AG09319 (cell line): Measurements from ENCODE around the gene GRIK1.

ENCODE experiments used
- DNase-seq: peaks from one replicate; pipeline ENCODE4 v3.0.0-alpha.2; 2010; ENCODE audit warnings: low read depth; ENCODE audit errors: extremely low read depth
- TF ChIP-seq, protein P1 (sequence below): IDR thresholded peaks from 2 replicates; pipeline ENCODE4 v1.5.1; 2011; ENCODE audit warnings: low read depth, mild to moderate bottlenecking, inconsistent platforms, low read length, moderate library complexity

Gene GRIK1

GRCh38 chr21:29870814-29871213 is 69.0 kb downstream of the GRIK1 start:
- TF ChIP-seq, protein P1, sequence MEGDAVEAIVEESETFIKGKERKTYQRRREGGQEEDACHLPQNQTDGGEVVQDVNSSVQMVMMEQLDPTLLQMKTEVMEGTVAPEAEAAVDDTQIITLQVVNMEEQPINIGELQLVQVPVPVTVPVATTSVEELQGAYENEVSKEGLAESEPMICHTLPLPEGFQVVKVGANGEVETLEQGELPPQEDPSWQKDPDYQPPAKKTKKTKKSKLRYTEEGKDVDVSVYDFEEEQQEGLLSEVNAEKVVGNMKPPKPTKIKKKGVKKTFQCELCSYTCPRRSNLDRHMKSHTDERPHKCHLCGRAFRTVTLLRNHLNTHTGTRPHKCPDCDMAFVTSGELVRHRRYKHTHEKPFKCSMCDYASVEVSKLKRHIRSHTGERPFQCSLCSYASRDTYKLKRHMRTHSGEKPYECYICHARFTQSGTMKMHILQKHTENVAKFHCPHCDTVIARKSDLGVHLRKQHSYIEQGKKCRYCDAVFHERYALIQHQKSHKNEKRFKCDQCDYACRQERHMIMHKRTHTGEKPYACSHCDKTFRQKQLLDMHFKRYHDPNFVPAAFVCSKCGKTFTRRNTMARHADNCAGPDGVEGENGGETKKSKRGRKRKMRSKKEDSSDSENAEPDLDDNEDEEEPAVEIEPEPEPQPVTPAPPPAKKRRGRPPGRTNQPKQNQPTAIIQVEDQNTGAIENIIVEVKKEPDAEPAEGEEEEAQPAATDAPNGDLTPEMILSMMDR: no peak
- DNase-seq: no peak

DNA sequence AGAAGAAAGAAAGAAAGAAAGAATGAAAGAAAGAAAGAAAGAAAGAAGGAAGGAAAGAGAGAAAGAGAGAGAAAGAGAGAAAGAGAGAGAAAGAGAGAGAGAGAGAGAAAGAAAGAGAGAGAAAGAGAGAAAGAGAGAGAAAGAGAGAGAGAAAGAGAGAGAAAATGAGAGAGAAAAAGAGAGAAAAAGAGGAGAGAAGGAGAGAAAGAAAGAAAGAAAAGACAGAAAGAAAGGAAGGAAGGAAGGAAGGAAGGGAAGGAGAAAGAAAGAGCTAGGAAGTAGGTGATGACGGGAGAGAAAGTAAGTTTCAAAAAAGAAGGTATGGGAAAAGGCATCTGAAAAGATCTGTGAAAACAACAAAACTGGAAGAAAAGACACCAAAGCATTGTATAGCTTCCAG is 72.0 kb downstream of the GRIK1 start:
- TF ChIP-seq, protein P1: no peak
- DNase-seq: no peak

DNA sequence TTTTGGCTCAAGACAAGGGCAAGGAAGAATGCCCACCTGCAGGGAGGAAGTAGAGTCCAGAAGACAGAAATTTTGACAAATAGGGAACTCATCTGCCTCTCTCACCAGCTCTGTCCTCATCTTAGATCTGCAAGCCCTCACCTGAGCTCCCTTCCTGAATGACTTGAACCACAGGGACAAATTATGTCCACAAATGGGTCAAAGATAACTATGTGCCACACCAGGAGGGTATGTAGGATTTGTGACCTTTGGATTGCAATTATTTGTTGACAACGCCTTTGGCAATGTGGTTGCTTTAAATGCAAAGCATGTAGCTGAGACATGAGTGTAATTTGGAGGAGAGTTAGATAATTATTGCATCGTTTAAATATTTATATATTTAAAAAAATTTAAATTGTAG is 79.5 kb downstream of the GRIK1 start:
- TF ChIP-seq, protein P1: no peak
- no peak for DNase-seq

GRCh38 chr21:29857150-29857549 is 82.6 kb downstream of the GRIK1 start:
- no peak for DNase-seq
- TF ChIP-seq, protein P1: no peak

GRCh38 chr21:29854795-29855194 is 85.0 kb downstream of the GRIK1 start:
- TF ChIP-seq, protein P1: no peak
- DNase-seq: no peak

- TF ChIP-seq, protein P1: no peak
- no peak for DNase-seq
Observed at GRCh38 chr21:29851611-29852010, 88.2 kb downstream of the GRIK1 start.

GRCh38 chr21:29849735-29850176 is 90.0 kb downstream of the GRIK1 start:
- DNase-seq: peak; percentile 12
- TF ChIP-seq, protein P1: peak; percentile 87
